Peyer's patch (tissue), 4 donors: Measurements from ENCODE around the gene DLGAP1.

Experiments
- CTCF ChIP-seq, 6 experiments: fragments of 450-650 bp in 4 of 6; fragments of 200-600 bp in 2 of 6; sonication (generic) in 1 of 6; IDR thresholded peaks; one replicate each; pipeline ENCODE4 v1.5.1; 2017 to 2019; ENCODE audit warnings: antibody characterized with exemption in 6 of 6, mild to moderate bottlenecking in 3 of 6, moderate library complexity in 1 of 6
- POLR2A ChIP-seq, 2 donors: fragments of 450-650 bp; IDR thresholded peaks; one replicate each; pipeline ENCODE4 v1.5.1; 2017; ENCODE audit warnings: antibody characterized with exemption in 2 of 2, mild to moderate bottlenecking in 2 of 2, moderate library complexity in 2 of 2

- TF ChIP-seq CTCF (IDR thresholded peaks at IDR 0.05): no peak
- no peak for TF ChIP-seq POLR2A (IDR thresholded peaks at IDR 0.05)
Measured at GRCh38 chr18:4093676-4094075, 361.4 kb downstream of the DLGAP1 start.
